GM20000 (cell line): ENCODE results near the gene RAD21L1.

Source experiments
- DNase-seq: peaks from one replicate; pipeline ENCODE4 v3.0.0; 2012; ENCODE audit warnings: low spot score
- CTCF ChIP-seq: IDR thresholded peaks from 2 replicates; pipeline ENCODE4 v1.5.1; 2012; ENCODE audit warnings: mild to moderate bottlenecking, control low read depth; ENCODE audit errors: extremely low read depth, missing control alignments

RAD21L1 gene

DNA sequence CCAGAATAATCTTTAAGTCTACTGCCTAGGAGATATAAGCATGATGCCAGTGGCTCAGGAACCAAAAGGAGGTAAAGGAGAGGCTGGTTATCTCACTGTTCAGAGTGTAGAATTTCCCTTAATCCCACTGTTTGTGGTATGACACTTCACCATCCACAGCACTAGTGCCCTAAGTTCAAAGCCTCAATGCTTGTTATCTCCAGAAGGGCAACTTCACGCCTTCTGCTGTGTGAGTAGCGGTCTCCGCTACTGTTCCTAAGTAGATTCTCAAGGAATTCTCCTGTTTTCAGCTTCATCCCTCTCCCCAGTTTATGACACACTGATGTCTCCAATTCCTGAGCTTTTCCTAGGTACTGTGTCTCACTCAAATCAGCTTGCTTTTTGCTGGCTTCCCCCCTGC lies 26.6 kb downstream of the RAD21L1 start:
- no peak for TF ChIP-seq CTCF
- no peak for DNase-seq

DNA sequence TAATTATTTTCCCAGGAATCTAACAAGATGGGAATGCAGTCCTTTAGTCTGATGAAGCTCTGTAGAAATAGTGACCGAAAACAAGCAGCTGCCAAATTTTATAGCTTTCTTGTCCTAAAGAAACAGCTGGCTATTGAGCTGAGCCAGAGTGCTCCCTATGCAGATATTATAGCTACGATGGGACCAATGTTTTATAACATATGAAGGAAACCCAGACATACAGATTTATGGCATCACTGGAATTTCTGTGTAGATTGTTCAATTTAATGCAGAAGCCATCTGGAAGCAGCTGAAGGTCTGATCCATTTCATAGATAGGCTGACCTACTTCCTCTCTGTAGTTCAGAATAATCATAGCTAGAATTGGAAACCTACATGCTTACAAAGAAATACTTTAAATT lies 28.4 kb downstream of the RAD21L1 start:
- TF ChIP-seq CTCF = no peak
- DNase-seq = no peak

DNA sequence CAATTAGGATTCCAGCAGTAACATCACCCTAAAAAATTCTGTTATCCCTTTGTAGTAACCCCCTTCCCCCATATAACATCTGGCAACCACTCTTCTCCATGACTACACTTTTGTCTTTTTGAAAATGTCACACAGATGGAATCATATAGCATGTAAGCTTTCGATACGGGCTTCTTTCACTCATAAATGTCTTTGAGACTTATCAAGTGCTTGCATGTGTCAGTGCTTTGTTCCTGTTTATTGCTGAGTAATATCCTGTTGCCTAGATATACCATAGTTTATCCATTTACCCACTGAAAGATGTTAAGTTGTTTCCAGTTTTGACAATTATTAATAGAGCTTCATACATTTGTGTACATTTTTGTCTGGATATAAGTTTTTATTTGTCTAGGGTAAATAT lies 29.8 kb downstream of the RAD21L1 start:
- no peak for TF ChIP-seq CTCF
- DNase-seq = no peak

GRCh38 chr20:1263853-1264252 lies 38.0 kb downstream of the RAD21L1 start:
- no peak for TF ChIP-seq CTCF
- no peak for DNase-seq

DNA sequence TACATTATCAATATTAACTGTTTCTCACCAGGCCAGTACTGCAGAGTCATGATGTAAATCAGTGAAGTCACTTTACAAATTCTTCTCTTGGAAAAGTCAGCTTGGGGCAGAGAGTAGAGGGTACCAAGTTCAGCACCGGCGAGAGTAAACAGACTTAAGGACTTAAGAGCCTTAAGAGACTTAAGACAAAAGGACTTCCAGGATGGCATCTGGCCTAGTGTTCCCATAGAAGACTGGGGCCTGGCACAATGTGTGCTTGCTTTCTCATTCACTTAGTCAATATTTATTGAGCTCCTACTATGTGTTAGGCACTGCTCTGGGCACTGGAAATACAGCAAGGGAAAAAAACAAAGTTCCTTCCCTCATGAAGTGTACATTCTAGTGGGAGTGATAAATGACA lies 38.9 kb downstream of the RAD21L1 start:
- DNase-seq = no peak
- no peak for TF ChIP-seq CTCF

- TF ChIP-seq CTCF = no peak
Observed at GRCh38 chr20:1265226-1265915, 39.5 kb downstream of the RAD21L1 start.

DNA sequence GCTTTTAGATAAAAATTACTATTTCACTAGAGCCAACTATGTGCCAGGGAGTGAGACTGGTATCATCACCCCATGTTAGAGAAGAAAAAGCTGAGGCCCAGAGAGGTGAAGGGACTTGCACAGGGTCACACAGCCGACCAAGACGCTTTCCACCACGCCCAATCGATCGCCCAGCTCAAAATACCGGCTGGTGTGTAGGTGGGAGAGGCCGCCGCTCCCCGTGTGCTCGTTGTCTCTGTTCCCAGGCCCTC lies 40.0 kb downstream of the RAD21L1 start:
- TF ChIP-seq CTCF = no peak
- no peak for DNase-seq

More at GRCh38 chr20:1265226-1265915, 39.5 kb downstream of the RAD21L1 start:
- peak; percentile 4 for DNase-seq
